GM19351 (cell line): Measurements from ENCODE around the gene PRKAR1B.

Experiments used
- ATAC-seq: cut with Tn5 transposase; IDR thresholded peaks from one replicate; pipeline ENCODE4 v1.9.1; 2021; ENCODE audit warnings: mild to moderate bottlenecking, moderate library complexity; ENCODE audit not compliant: unreplicated experiment

The PRKAR1B gene

DNA sequence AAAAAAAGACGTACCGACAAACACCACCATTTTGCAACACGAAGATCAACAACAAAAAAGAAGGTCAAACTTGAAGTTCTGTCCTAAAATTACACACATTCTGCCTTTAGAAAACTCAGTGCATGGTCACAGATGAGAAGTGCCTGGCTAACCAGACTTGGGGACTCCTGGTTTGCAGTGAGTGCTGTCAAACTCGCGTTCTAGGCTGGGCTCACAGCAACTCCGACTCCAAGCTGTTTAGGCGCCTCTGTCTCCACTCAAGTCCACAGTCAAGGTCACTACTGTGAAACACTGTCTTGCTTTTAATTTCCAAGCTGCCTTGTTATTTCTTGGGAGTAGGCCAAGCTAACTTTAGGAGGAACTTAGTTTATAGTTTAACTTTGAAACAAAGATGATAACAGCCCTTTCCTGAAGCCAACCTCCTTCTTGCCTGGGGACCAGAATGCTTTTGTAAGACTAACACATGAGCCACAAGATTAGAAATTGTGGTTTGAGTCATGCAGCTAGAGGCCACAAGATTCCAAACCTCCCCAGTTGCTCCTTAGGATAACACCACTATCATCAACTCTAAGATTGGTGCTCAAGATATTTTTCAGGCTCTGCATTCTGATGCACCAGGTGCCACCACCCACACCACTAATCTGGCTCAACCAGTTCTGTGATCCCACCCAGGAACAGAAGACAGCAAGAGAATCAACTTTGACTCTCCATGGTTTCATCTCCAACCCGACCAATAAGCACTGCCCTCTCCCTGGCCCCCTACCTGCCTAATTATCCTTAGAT, 1.7 kb downstream of the PRKAR1B start:
- ATAC-seq = no peak

DNA sequence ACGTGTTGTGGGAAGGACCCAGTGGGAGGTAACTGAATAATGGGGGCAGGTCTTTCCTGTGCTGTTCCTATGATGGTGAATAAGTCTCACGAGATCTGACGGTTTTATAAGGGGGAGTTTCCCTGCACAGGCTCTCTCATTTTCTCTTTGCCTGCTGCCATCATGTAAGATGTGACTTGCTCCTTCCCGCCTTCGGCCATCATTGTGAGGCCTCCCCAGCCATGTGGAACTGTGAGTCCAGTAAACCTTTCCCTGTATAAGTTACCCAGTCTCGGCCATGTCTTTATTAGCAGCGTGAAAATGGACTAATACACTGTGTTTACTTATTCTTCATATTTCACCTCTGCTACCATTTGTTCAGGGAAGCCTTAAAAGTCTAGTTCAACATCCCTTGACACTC, 2.8 kb downstream of the PRKAR1B start:
- no peak for ATAC-seq

DNA sequence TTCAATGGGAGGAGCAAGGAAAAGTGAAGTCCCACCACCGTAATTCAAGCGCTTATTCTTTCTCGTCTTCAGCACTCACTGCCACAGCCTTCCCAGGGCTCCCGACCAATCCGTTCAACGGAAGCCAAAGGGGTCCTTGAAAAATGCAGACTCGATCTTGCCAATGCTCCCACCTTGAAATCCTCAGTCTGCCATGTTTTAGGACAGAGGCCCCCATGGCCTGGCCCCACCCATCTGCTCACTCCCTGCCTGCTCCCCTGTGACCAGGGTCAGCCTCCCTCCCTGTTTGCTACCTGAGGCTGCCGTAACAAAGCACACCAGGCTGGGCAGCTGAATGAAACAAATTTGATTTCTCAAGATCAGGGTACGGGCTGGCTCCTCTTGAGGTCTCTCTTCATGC, 3.5 kb downstream of the PRKAR1B start:
- ATAC-seq = no peak

- no peak for ATAC-seq
Observed at GRCh38 chr7:721619-722248, 5.3 kb downstream of the PRKAR1B start.

DNA sequence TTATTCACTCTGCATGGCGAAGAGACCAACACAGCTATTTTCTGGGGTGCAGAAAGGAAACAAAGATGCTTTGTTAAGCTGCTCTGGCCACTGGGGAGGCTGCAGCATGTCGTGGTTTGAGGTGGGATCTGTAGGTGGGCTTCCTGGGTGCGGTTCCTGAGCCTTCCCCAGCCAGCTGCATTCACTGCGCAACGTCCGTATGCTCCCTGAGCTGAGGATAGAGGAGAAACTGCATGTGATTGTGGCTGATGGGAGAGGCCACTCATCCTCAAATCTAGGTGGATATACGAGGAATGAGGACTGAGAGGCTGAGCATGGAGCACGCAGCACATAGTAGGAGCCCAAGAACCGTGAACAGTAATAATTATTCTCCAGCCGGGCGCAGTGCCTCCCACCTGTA, 10.4 kb downstream of the PRKAR1B start:
- no peak for ATAC-seq

GRCh38 chr7:716222-716621, 10.9 kb downstream of the PRKAR1B start:
- ATAC-seq = no peak

DNA sequence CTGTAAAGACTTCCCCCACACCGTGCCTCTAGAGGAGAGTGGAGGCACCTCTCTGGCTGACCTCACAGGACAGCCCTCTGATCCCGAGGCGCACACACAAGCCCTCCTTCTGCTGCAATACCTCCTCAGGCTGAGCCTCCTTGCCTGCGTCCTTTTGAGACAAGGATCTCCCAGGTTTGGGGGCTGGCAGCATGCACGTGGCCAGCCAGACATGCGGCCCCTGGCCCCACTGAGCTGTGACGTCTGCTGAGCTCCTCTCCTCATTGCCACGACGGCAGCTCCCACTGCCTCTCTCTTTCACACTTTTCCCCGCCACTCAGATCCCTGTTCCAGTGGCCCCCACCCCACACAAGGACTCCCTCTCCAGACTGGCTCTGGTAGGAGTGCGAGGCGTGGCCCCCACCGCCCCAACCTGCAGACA, 12.8 kb downstream of the PRKAR1B start:
- no peak for ATAC-seq

GRCh38 chr7:713488-714230, 13.4 kb downstream of the PRKAR1B start:
- no peak for ATAC-seq

- no peak for ATAC-seq
Observed at GRCh38 chr7:713139-713457, 14.0 kb downstream of the PRKAR1B start.

DNA sequence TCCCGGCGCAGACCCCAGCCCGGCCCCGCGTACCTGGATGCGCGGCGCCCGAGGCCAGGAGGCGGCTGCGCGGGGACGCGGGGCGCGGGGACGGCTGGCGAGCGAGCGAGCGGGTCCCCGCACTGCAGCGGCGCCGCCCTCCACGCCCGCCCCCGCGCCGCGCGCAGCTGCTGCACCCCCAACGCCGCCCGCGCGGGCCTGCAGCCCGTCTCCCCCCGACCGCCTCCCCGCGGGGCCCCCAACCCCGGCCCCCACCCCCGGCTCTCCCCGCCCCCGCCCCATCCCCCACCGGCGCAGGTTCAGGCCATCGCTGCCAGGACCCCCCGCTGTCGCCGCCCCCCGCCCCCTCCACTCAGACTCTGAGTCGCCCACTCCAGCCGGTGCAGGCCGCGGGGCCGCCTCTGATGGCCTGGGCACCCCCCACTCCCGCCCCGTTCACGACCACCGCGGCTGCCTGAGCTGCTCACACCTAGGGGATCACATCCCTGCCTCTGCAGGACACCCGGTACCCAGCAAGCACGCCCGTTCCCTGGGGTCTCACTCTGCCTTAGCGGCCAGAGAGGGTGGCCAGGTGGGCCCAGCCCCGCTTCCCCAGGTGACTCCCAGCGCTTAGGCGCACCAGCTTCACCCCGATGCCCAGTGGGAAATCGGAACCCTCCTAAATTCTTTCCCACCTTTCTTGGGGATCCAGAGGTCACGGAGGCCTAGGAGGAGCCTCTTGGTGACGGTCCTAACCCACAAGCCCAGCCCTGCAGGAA, 14.5 kb downstream of the PRKAR1B start:
- no peak for ATAC-seq

DNA sequence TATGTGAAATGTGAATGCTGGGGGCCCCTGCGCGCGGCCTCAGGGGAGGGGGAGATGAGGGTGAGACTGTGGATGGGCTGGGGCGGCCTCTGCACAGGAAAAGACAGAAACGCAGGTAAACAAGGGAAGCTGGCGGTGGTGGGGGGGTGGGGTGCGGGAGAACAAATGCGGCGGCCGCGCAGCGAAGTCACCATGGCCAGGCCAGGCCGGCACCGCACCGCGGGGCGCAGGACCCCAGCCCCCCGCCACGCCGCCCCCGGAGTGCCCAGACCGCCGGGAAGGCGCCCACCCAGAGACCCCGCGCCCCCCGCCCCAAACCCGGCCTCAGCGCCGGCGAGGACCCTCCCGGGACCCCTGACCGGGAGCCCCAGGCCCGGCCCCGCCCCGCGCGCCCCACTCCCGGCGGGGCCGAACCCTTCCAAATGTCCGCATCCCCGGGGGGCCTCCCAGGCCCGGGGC, 15.1 kb downstream of the PRKAR1B start:
- ATAC-seq = no peak

GRCh38 chr7:711093-711921, 15.8 kb downstream of the PRKAR1B start:
- no peak for ATAC-seq

DNA sequence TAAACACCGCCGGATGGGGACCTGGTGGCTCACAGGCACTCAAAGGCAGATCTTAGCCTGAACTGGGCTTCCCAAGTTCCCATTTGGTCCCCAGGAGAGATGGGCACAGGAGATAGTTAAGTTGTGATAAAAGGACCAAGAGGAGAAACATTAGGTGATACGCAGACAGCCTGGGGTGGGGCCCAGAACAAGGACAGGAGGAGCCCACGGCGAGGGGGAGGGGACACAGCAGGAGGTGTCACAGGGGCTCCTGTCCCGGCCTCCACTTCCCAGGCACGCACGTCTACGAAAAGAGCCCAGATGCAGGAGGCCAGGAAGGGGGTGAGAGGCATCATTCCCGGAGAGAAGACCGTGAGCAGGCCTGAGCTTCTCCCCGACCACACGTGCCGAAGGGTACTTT, 16.9 kb downstream of the PRKAR1B start:
- no peak for ATAC-seq

GRCh38 chr7:707296-708000, 19.6 kb downstream of the PRKAR1B start:
- ATAC-seq = no peak

DNA sequence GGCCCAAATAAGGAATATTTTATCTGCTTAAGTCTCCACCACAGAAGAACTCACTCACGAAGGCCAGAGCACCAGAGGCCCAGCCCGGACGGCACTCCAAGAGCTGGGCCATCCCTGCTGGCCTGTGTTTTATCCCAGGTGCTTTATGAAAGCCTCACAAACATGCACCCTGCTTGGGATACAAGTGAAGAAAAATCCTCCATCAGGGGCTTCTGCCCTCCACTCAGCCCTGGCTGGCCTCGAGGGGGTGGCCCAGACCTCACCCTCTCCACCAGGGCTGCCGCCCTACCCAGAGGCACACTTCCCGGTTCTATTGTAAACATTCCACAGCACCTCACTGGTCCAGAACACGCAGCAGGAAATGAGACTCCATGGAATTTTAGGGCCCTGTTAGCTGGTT, 20.4 kb downstream of the PRKAR1B start:
- no peak for ATAC-seq

DNA sequence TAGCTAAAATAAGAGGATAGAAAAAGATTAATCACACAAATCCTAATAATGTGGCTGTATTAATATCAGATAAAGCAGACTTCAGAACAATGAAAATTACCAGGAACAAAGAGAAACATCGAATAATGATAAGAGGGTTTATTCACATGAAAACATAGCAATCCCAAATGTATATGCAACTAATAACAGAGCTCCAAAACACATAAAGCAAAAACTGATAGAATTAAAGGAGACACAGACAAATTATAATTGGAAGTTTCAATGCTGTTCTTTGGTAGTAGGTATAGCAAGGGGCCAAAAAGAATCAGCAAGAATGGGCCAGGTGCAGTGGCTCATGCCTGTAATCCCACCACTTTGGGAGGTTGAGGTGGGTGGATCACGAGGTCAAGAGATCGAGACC, 24.0 kb downstream of the PRKAR1B start:
- no peak for ATAC-seq

DNA sequence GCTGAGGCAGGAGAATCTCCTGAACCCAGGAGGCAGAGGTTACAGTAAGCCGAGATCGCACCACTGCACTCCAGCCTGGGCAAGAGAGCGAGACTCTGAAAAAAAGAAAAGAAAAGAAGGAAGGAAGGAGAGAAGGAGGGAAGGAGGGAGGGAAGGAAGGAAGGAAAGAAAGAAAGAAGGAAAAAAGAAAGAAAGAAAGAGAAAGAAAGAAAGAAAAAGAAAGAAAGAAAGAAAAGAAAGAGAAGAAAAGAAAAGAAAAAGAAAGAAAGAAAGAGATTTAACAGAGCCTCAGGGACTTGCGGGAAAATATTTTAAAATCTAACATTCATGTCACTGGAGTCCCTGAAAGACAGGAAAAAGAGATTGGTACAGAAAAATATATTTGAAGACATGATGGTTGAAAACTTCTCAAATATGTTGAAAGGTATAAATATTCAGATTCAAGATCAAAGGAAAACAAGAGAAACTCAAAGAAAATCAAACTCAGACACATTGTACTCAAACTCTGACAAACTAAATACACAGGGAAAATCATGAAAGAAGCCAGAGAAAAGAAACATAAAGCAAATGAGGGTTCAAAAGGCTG, 25.9 kb downstream of the PRKAR1B start:
- ATAC-seq = no peak

DNA sequence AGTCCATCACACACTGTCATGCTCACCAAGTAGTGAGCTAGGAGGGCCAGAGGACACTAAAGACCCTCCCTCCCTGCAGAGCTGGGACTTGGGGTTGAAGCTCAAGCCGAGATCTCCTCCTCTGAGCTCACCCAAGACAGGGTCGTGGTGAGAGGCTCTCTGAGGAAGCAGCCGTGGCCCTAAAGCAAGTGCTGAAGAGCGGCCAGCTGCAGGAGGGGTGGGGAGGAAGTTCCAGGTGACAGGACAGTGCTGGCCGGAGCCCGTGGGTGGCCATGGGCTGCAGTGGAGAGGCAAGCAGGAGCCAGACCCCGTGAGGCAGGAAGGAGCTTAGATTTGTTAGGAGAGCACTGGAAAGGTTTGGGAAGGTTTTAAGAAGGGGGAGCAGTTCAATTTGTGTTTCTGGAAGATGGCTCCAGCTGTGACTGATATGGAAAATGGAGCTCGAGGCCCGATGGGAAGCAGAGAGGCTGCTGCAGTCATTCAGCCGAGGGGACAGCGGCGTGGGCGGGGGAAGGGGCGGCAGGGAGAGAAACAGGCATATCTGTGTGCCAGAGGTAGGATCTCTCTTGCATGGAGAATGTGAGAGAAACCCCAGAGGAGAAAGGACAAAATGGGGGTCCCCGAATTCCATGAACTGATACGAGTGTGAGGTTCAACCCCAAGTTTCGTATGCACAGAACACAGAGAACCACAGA, 27.5 kb downstream of the PRKAR1B start:
- no peak for ATAC-seq
